B cell (primary cell): ENCODE data around the gene UTP4. TPM values are rescaled to one million over a fixed set of nuclear protein-coding genes. Genes with fewer than 3 reads are reported as not detected.

Experiments used
- ATAC-seq: fragments of 200-7000 bp; cut with Tn5 transposase; one replicate; pipeline ENCODE4 v1.10.0; 2021; ENCODE audit warnings: low read depth, mild to moderate bottlenecking, moderate number of reproducible peaks, moderate library complexity
- CTCF ChIA-PET: fragments of 350-600 bp; sonication (Branson Sonifier 250); formaldehyde crosslinking; loops from one replicate; lab custom pipeline; 2021; ENCODE audit warnings: antibody characterized with exemption, inconsistent platforms; lab: Charles Lee
- POLR2A ChIA-PET: fragments of 350-600 bp; sonication (Branson Sonifier 250); formaldehyde crosslinking; loops from one replicate; lab custom pipeline; 2021; ENCODE audit warnings: antibody characterized with exemption; lab: Charles Lee
- DNase-seq: peaks from one replicate; pipeline ENCODE4 v3.0.0; 2013
- H2AFZ ChIP-seq: 2 replicates; pipeline ENCODE4 v1.6.1; 2012; ENCODE audit warnings: mild to moderate bottlenecking, low read depth, low read length; ENCODE audit not compliant: insufficient read depth, poor library complexity, severe bottlenecking
- H3K27ac ChIP-seq, 2 donors: 1 replicate in 1 of 2; 2 replicates in 1 of 2; pipeline ENCODE4 v1.5.1; 2012 to 2013; ENCODE audit warnings: low read length in 2 of 2, mild to moderate bottlenecking in 2 of 2, moderate library complexity in 1 of 2
- H3K27me3 ChIP-seq, 4 experiments: fragments of 200-600 bp in 1 of 4; sonication (generic) in 1 of 4; replicated peaks in 1 of 4; 1 replicate in 2 of 4; 2 replicates in 2 of 4; pipeline versions ENCODE4 v1.6.1 to v1.7.0; 2013 to 2016; ENCODE audit warnings: low read length in 3 of 4, mild to moderate bottlenecking in 2 of 4, mixed read lengths in 1 of 4, moderate library complexity in 1 of 4; ENCODE audit not compliant: insufficient read depth in 4 of 4, control insufficient read depth in 3 of 4; ENCODE audit errors: control extremely low read depth in 1 of 4
- H3K36me3 ChIP-seq, 2 experiments: replicated peaks in 1 of 2; 1 replicate in 1 of 2; 2 replicates in 1 of 2; pipeline versions ENCODE4 v1.6.1 to v1.7.1; 2013; ENCODE audit warnings: low read length in 1 of 2; ENCODE audit not compliant: insufficient read depth in 2 of 2, control insufficient read depth in 1 of 2; ENCODE audit errors: control extremely low read depth in 1 of 2, extremely low read depth in 1 of 2
- H3K4me1 ChIP-seq, 2 donors: fragments of 200-600 bp in 1 of 2; sonication (generic) in 1 of 2; 1 replicate in 1 of 2; 2 replicates in 1 of 2; pipeline versions ENCODE4 v1.5.1 to v1.6.1; 2013 to 2017; ENCODE audit warnings: low read length in 2 of 2; ENCODE audit not compliant: control insufficient read depth in 2 of 2, insufficient read depth in 2 of 2
- H3K4me2 ChIP-seq: replicated peaks from 2 replicates; pipeline ENCODE3; 2012; ENCODE audit warnings: mild to moderate bottlenecking, low read depth, low read length; ENCODE audit not compliant: poor library complexity, severe bottlenecking
- H3K4me3 ChIP-seq, 5 experiments: fragments of 200-600 bp in 1 of 5; sonication (generic) in 1 of 5; 1 replicate in 3 of 5; 2 replicates in 2 of 5; pipeline versions ENCODE4 v1.5.1 to v1.7.0; 2011 to 2016; ENCODE audit warnings: low read length in 4 of 5, mild to moderate bottlenecking in 4 of 5, low read depth in 2 of 5, control low read depth in 1 of 5, moderate library complexity in 1 of 5; ENCODE audit not compliant: insufficient read depth in 1 of 5; ENCODE audit errors: control extremely low read depth in 1 of 5, extremely low read depth in 1 of 5
- H3K79me2 ChIP-seq: fragments of 200-600 bp; sonication (generic); one replicate; pipeline ENCODE4 v1.6.0; 2016; ENCODE audit warnings: low read length; ENCODE audit not compliant: control insufficient read depth, insufficient read depth
- H3K9ac ChIP-seq: fragments of 200-600 bp; sonication (generic); 2 replicates; pipeline ENCODE4 v1.6.1; 2017; ENCODE audit warnings: mild to moderate bottlenecking, low read length, moderate library complexity
- H3K9me3 ChIP-seq, 3 donors: one replicate each; pipeline versions ENCODE4 v1.6.1 to v1.7.1; 2013; ENCODE audit warnings: low read length in 2 of 3; ENCODE audit not compliant: control insufficient read depth in 2 of 3, insufficient read depth in 1 of 3; ENCODE audit errors: control extremely low read depth in 1 of 3
- H4K20me1 ChIP-seq: 2 replicates; pipeline ENCODE4 v1.6.0; 2012; ENCODE audit warnings: mild to moderate bottlenecking, low read length; ENCODE audit not compliant: insufficient read depth, control insufficient read depth, poor library complexity, severe bottlenecking
- H3K27ac Mint-ChIP-seq: one replicate; pipeline ENCODE4 v1.8.0; 2021; ENCODE audit warnings: mixed read lengths
- H3K27me3 Mint-ChIP-seq: one replicate; pipeline ENCODE4 v1.8.0; 2021; ENCODE audit warnings: mixed read lengths
- H3K4me1 Mint-ChIP-seq: one replicate; pipeline ENCODE4 v1.8.0; 2021; ENCODE audit warnings: mixed read lengths
- H3K4me3 Mint-ChIP-seq: one replicate; pipeline ENCODE4 v1.8.0; 2021; ENCODE audit warnings: mixed read lengths
- H3K9me3 Mint-ChIP-seq: one replicate; pipeline ENCODE4 v1.8.0; 2022; ENCODE audit warnings: mixed read lengths; ENCODE audit not compliant: insufficient read depth
- EZH2 ChIP-seq: IDR thresholded peaks from 2 replicates; pipeline ENCODE4 v1.6.1; 2012; ENCODE audit warnings: borderline replicate concordance, low read depth, mild to moderate bottlenecking, moderate library complexity, low read length; ENCODE audit not compliant: insufficient read depth, poor library complexity, severe bottlenecking
- WGBS: methylation state at CpG from one replicate; pipeline ENCODE4 v1.1.5; 2013; ENCODE audit warnings: missing lambda C conversion rate; ENCODE audit not compliant: insufficient coverage; 5-methylcytosine and 5-hydroxymethylcytosine counted together
- intact Hi-C: fragments of 100-400 bp; cut with micrococcal nuclease; formaldehyde crosslinking; loops from one replicate; pipeline ENCODE4 v1.10.0; 2022
- polyA plus RNA-seq: library from polyadenylated mRNA; depleted of rRNA; stranded (reverse); fragments of >200 nt; gene quantifications from 2 replicates; pipeline ENCODE4 v1.2.3, GENCODE V29; 2012
- total RNA-seq, 2 donors: library from RNA; stranded (reverse); fragments of 120-200 nt in 1 of 2; gene quantifications; 1 replicate in 1 of 2; 2 replicates in 1 of 2; pipeline versions ENCODE4 v1.2.3 to v1.2.4, GENCODE V29; 2013 to 2022
- TF ChIP-seq, protein P1 (sequence below): fragments of 200-600 bp; IDR thresholded peaks from one replicate; pipeline ENCODE4 v1.8.0; 2022; ENCODE audit warnings: antibody characterized with exemption, mild to moderate bottlenecking

Gene UTP4
- total and polyA plus RNA-seq, 2 donors (not counting 1 experiment from before 2014, with no cell fraction given): 24.3 to 30.1 TPM

DNA sequence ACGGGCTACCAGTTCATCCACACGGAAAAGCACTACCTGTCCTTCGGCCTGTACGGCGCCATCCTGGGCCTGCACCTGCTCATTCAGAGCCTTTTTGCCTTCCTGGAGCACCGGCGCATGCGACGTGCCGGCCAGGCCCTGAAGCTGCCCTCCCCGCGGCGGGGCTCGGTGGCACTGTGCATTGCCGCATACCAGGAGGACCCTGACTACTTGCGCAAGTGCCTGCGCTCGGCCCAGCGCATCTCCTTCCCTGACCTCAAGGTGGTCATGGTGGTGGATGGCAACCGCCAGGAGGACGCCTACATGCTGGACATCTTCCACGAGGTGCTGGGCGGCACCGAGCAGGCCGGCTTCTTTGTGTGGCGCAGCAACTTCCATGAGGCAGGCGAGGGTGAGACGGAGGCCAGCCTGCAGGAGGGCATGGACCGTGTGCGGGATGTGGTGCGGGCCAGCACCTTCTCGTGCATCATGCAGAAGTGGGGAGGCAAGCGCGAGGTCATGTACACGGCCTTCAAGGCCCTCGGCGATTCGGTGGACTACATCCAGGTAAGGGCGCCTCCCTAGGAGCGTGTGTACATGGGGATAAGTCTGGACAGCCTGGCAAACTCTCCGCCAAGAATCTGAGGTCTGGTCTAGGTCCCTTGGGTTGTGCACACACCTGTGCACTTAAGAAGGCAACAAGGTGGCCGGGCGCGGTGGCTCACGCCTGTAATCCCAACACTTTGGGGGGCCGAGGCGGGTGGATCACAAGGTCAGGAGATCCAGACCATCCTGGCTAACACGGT is 22.8 kb upstream of the UTP4 start:
- Histone ChIP-seq H3K79me2 (no peaks in the 10 kb centered on the region), H2AFZ (no peak overlapping the region), H4K20me1 (peaks cover 61% of the 10 kb centered on the region), H3K27me3 (peaks cover 0 to 33% (median 22%) of the 10 kb centered on the region in 4 experiments), H3K4me3 (no peak overlapping the region), H3K4me2 (no peak overlapping the region), H3K36me3 (peaks cover 0 to 17% of the 10 kb centered on the region in 2 experiments), H3K9me3 (peaks cover 0 to 3% (median 0%) of the 10 kb centered on the region in 3 donors), H3K9ac (no peak overlapping the region), H3K4me1 (peaks cover 24 to 28% of the 10 kb centered on the region in 2 donors), H3K27ac (no peak overlapping the region)
- no peak for TF ChIP-seq EZH2
- TF ChIP-seq, protein P1, sequence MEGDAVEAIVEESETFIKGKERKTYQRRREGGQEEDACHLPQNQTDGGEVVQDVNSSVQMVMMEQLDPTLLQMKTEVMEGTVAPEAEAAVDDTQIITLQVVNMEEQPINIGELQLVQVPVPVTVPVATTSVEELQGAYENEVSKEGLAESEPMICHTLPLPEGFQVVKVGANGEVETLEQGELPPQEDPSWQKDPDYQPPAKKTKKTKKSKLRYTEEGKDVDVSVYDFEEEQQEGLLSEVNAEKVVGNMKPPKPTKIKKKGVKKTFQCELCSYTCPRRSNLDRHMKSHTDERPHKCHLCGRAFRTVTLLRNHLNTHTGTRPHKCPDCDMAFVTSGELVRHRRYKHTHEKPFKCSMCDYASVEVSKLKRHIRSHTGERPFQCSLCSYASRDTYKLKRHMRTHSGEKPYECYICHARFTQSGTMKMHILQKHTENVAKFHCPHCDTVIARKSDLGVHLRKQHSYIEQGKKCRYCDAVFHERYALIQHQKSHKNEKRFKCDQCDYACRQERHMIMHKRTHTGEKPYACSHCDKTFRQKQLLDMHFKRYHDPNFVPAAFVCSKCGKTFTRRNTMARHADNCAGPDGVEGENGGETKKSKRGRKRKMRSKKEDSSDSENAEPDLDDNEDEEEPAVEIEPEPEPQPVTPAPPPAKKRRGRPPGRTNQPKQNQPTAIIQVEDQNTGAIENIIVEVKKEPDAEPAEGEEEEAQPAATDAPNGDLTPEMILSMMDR: no peak
- WGBS: 98% methylated on average over 41 of the region's 48 CpGs
- DNase-seq (no peak), ATAC-seq (no peak)
- ChIA-PET POLR2A (no interaction called here), CTCF (interaction anchor here (2.8 kb wide), 1 partner anchor 16 kb away, joined by 8 read pairs; no protein-coding TSS in a partner anchor)
- Mint-ChIP-seq H3K4me1 (peaks cover 16% of the 10 kb centered on the region), H3K27me3 (peaks cover 24% of the 10 kb centered on the region), H3K9me3 (no peaks in the 10 kb centered on the region), H3K4me3 (no peak overlapping the region), H3K27ac (no peak overlapping the region)
- intact Hi-C loops: no loop called here

DNA sequence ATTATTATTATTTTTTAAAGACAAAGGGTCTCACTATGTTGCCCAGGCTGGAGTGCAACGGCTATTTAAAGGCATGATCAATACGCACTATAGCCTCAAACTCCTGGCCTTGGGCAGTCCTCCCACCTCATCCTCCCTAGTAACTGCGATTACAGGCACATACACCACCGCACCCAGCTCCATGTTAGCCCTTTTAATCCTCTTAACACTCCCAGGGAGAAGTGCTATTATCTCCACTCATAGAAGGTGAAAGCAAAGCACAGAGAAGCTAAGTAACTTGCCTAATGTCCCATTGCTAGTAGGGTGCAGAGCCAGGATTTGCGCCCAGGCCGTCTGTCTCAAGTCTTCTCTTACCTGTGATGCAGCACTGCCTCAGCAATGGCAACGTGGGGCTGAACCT is 22.0 kb upstream of the UTP4 start:
- H3K4me3 ChIP-seq: no peak overlapping the region
- no peak overlapping the region for H2AFZ ChIP-seq
- no peak overlapping the region for H3K27ac Mint-ChIP-seq
- no peak overlapping the region for H3K4me2 ChIP-seq
- CTCF ChIA-PET: interaction anchor here (0.7 to 2.8 kb wide), 2 partner anchors 11 to 15 kb away, joined by 3 to 8 read pairs; no protein-coding TSS in a partner anchor
- H3K4me3 Mint-ChIP-seq: no peak overlapping the region
- H3K4me1 Mint-ChIP-seq: peaks cover 13% of the 10 kb centered on the region
- intact Hi-C loops: no loop called here
- peaks cover 21 to 24% of the 10 kb centered on the region in 2 donors for H3K4me1 ChIP-seq
- no peak for DNase-seq
- POLR2A ChIA-PET: no interaction called here
- peaks cover 19% of the 10 kb centered on the region for H3K27me3 Mint-ChIP-seq
- ATAC-seq: no peak
- H3K79me2 ChIP-seq: no peaks in the 10 kb centered on the region
- H3K9me3 ChIP-seq: peaks cover 0 to 3% (median 0%) of the 10 kb centered on the region in 3 donors
- H4K20me1 ChIP-seq: peaks cover 68% of the 10 kb centered on the region
- H3K27me3 ChIP-seq: peaks cover 0 to 26% (median 17%) of the 10 kb centered on the region in 4 experiments
- H3K9me3 Mint-ChIP-seq: no peaks in the 10 kb centered on the region
- no peak for TF ChIP-seq EZH2
- TF ChIP-seq, protein P1: no peak
- 98% methylated on average over 7 of the region's 7 CpGs for WGBS
- H3K9ac ChIP-seq: no peak overlapping the region
- H3K36me3 ChIP-seq: peaks cover 0 to 24% of the 10 kb centered on the region in 2 experiments
- no peak overlapping the region for H3K27ac ChIP-seq
